GM12878 (cell line): ENCODE data around the gene ZSCAN20.

ENCODE experiments used
- CHD2 ChIP-seq: IDR thresholded peaks from 2 replicates; pipeline ENCODE4 v1.6.1; 2011; ENCODE audit warnings: low read depth, low read length, improper control_type of control experiment, borderline replicate concordance
- POLR2A ChIP-seq: IDR thresholded peaks from 2 replicates; pipeline ENCODE4 v1.6.1; 2011; ENCODE audit warnings: low read depth, mild to moderate bottlenecking, low read length
- RAD21 ChIP-seq: IDR thresholded peaks from 2 replicates; pipeline ENCODE4 v1.6.1; 2011; ENCODE audit warnings: mild to moderate bottlenecking, low read depth, low read length, moderate library complexity; ENCODE audit not compliant: insufficient read depth
- SMARCA5 ChIP-seq: fragments of 450-650 bp; IDR thresholded peaks from 2 replicates; pipeline ENCODE4 v1.6.1; 2017; ENCODE audit warnings: mild to moderate bottlenecking
- SP1 ChIP-seq: IDR thresholded peaks from one replicate; pipeline ENCODE4 v1.6.1; 2011; ENCODE audit warnings: low read depth, low read length
- TF ChIP-seq, protein P1 (sequence below), 3 experiments: IDR thresholded peaks in 2 of 3; conservative IDR thresholded peaks in 1 of 3; 2 replicates each; pipeline ENCODE4 v1.5.1; 2011; ENCODE audit warnings: low read depth in 3 of 3, low read length in 3 of 3, mild to moderate bottlenecking in 3 of 3, control low read depth in 2 of 3, moderate library complexity in 2 of 3, inconsistent platforms in 1 of 3, mixed read lengths in 1 of 3; ENCODE audit not compliant: control insufficient read depth in 2 of 3, insufficient read depth in 1 of 3; ENCODE audit errors: extremely low read depth in 1 of 3

DNA sequence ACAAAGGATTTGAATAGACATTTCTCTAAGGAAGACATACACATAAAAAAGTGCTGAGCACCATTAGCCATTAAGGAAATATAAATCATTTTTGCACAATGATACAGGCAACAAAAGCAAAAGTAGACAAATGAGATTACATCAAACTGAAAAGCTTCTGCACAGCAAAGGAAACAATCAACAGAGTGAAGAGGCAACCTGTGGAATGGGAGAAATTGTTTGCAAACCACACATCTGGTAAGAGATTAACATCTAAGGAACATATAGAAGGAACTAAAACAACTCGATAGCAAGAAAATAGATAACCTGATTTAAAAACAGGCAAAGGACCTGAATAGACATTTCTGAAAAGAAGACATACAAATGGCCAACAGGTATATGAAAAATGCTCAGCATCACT lies 57.5 kb downstream of the ZSCAN20 start:
- TF ChIP-seq SP1 (no peak), POLR2A (no peak), CHD2 (no peak), RAD21 (no peak), SMARCA5 (no peak)
- TF ChIP-seq, protein P1, sequence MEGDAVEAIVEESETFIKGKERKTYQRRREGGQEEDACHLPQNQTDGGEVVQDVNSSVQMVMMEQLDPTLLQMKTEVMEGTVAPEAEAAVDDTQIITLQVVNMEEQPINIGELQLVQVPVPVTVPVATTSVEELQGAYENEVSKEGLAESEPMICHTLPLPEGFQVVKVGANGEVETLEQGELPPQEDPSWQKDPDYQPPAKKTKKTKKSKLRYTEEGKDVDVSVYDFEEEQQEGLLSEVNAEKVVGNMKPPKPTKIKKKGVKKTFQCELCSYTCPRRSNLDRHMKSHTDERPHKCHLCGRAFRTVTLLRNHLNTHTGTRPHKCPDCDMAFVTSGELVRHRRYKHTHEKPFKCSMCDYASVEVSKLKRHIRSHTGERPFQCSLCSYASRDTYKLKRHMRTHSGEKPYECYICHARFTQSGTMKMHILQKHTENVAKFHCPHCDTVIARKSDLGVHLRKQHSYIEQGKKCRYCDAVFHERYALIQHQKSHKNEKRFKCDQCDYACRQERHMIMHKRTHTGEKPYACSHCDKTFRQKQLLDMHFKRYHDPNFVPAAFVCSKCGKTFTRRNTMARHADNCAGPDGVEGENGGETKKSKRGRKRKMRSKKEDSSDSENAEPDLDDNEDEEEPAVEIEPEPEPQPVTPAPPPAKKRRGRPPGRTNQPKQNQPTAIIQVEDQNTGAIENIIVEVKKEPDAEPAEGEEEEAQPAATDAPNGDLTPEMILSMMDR (IDR thresholded peaks at IDR 0.05 in 2 of 3, conservative IDR thresholded peaks at IDR 0.05 in 1 of 3; ENCODE audit: control insufficient read depth in 2 of 3, extremely low read depth in 1 of 3, insufficient read depth in 1 of 3, low read depth in 3 of 3, low read length in 3 of 3) = no peak
